ENCODE measurements around the gene FAM241B. TPM values are rescaled to one million over a fixed set of nuclear protein-coding genes. Genes with fewer than 3 reads are reported as not detected.

FAM241B gene
- total RNA-seq, 2 experiments from 2014 or later: 11.1 to 12.3 TPM

- H3K27ac Mint-ChIP-seq: no peak overlapping the region
- intact Hi-C loops (cut with micrococcal nuclease): loop anchor here (1.0 to 2.0 kb wide), 4 partner anchors 73 to 314 kb away; partner anchors contain the start of gene COL13A1
- no peak overlapping the region for H3K4me3 Mint-ChIP-seq
- H3K4me1 Mint-ChIP-seq (ENCODE audit: low read depth): no peaks in the 10 kb centered on the region
- peaks cover 1% of the 10 kb centered on the region for H3K27me3 Mint-ChIP-seq (ENCODE audit: low read depth)
- peak; percentile 63 for DNase-seq
- no peaks in the 10 kb centered on the region for H3K36me3 Mint-ChIP-seq (ENCODE audit: low read depth)
- CTCF ChIA-PET: interaction anchor here (0.6 to 13.1 kb wide), 11 partner anchors 8 to 270 kb away, joined by 3 to 322 read pairs (median 3); no protein-coding TSS in a partner anchor
- no peaks in the 10 kb centered on the region for H3K9me3 Mint-ChIP-seq
These were observed 14.7 kb downstream of the FAM241B start for GRCh38 chr10:69644658-69645295.

- intact Hi-C loops (cut with micrococcal nuclease): loop anchor here (2.0 kb wide), 1 partner anchor 155 kb away; the partner anchor contains the start of gene COL13A1
These were observed 15.5 kb downstream of the FAM241B start for GRCh38 chr10:69645296-69646184.

GRCh38 chr10:69646185-69647060 is 16.4 kb downstream of the FAM241B start:
- Mint-ChIP-seq H3K36me3 (ENCODE audit: low read depth) (no peaks in the 10 kb centered on the region), H3K4me3 (no peak overlapping the region), H3K9me3 (no peaks in the 10 kb centered on the region), H3K27me3 (ENCODE audit: low read depth) (peaks cover 1% of the 10 kb centered on the region), H3K27ac (no peak overlapping the region), H3K4me1 (ENCODE audit: low read depth) (peaks cover 9% of the 10 kb centered on the region)
- intact Hi-C loops (cut with micrococcal nuclease): no loop called here
- CTCF ChIA-PET: interaction anchor here (0.7 to 1.8 kb wide), 7 partner anchors 8 to 125 kb away, joined by 3 to 8 read pairs (median 4); no protein-coding TSS in a partner anchor
- no peak for DNase-seq

More at GRCh38 chr10:69645296-69646184, 15.5 kb downstream of the FAM241B start:
- Mint-ChIP-seq H3K9me3 (no peaks in the 10 kb centered on the region), H3K4me1 (ENCODE audit: low read depth) (no peaks in the 10 kb centered on the region), H3K4me3 (no peak overlapping the region), H3K27ac (no peak overlapping the region), H3K36me3 (ENCODE audit: low read depth) (no peaks in the 10 kb centered on the region), H3K27me3 (ENCODE audit: low read depth) (peaks cover 1% of the 10 kb centered on the region)
- DNase-seq: no peak
- CTCF ChIA-PET: interaction anchor here (0.6 to 13.1 kb wide), 13 partner anchors 8 to 253 kb away, joined by 3 to 322 read pairs (median 4); no protein-coding TSS in a partner anchor

- H3K4me1 Mint-ChIP-seq (ENCODE audit: low read depth): peaks cover 11% of the 10 kb centered on the region
- peaks cover 1% of the 10 kb centered on the region for H3K27me3 Mint-ChIP-seq (ENCODE audit: low read depth)
- H3K36me3 Mint-ChIP-seq (ENCODE audit: low read depth): no peaks in the 10 kb centered on the region
- no peak overlapping the region for H3K27ac Mint-ChIP-seq
- no peaks in the 10 kb centered on the region for H3K9me3 Mint-ChIP-seq
- intact Hi-C loops (cut with micrococcal nuclease): no loop called here
- no peak for DNase-seq
- CTCF ChIA-PET: interaction anchor here (0.7 to 1.8 kb wide), 6 partner anchors 10 to 131 kb away, joined by 3 to 8 read pairs (median 4); no protein-coding TSS in a partner anchor
- H3K4me3 Mint-ChIP-seq: no peak overlapping the region
These were observed 17.1 kb downstream of the FAM241B start for GRCh38 chr10:69647126-69647525.

GRCh38 chr10:69647819-69648218 is 17.8 kb downstream of the FAM241B start:
- no peaks in the 10 kb centered on the region for H3K36me3 Mint-ChIP-seq (ENCODE audit: low read depth)
- H3K4me3 Mint-ChIP-seq: no peak overlapping the region

GRCh38 chr10:69648461-69648860 is 18.4 kb downstream of the FAM241B start:
- no peaks in the 10 kb centered on the region for H3K36me3 Mint-ChIP-seq (ENCODE audit: low read depth)
- intact Hi-C loops (cut with micrococcal nuclease): no loop called here
- H3K4me3 Mint-ChIP-seq: no peak overlapping the region
- no peak for DNase-seq
- peaks cover 1% of the 10 kb centered on the region for H3K27me3 Mint-ChIP-seq (ENCODE audit: low read depth)
- CTCF ChIA-PET: interaction anchor here (1.3 to 1.4 kb wide), 2 partner anchors 68 to 133 kb away, joined by 3 to 4 read pairs; no protein-coding TSS in a partner anchor
- H3K9me3 Mint-ChIP-seq: no peaks in the 10 kb centered on the region
- H3K4me1 Mint-ChIP-seq (ENCODE audit: low read depth): peaks cover 11% of the 10 kb centered on the region
- H3K27ac Mint-ChIP-seq: no peak overlapping the region

More at GRCh38 chr10:69647819-69648218, 17.8 kb downstream of the FAM241B start:
- H3K4me1 Mint-ChIP-seq (ENCODE audit: low read depth): peaks cover 11% of the 10 kb centered on the region
- intact Hi-C loops (cut with micrococcal nuclease): no loop called here
- DNase-seq: no peak
- peaks cover 1% of the 10 kb centered on the region for H3K27me3 Mint-ChIP-seq (ENCODE audit: low read depth)
- H3K9me3 Mint-ChIP-seq: no peaks in the 10 kb centered on the region
- H3K27ac Mint-ChIP-seq: no peak overlapping the region
- CTCF ChIA-PET: interaction anchor here (0.6 to 1.6 kb wide), 3 partner anchors 13 to 132 kb away, joined by 4 to 5 read pairs (median 4); no protein-coding TSS in a partner anchor

- intact Hi-C loops (cut with micrococcal nuclease): no loop called here
- H3K4me3 Mint-ChIP-seq: no peak overlapping the region
- H3K4me1 Mint-ChIP-seq (ENCODE audit: low read depth): peaks cover 11% of the 10 kb centered on the region
- H3K27ac Mint-ChIP-seq: no peak overlapping the region
- no peaks in the 10 kb centered on the region for H3K36me3 Mint-ChIP-seq (ENCODE audit: low read depth)
- H3K27me3 Mint-ChIP-seq (ENCODE audit: low read depth): no peaks in the 10 kb centered on the region
- CTCF ChIA-PET: interaction anchor here (1.2 to 2.3 kb wide), 3 partner anchors 67 to 134 kb away, joined by 3 to 8 read pairs (median 3); no protein-coding TSS in a partner anchor
- H3K9me3 Mint-ChIP-seq: peaks cover 1% of the 10 kb centered on the region
- DNase-seq: no peak
These were observed 19.9 kb downstream of the FAM241B start for GRCh38 chr10:69649786-69650550.

GRCh38 chr10:69650589-69651261 is 20.7 kb downstream of the FAM241B start:
- CTCF ChIA-PET: interaction anchor here (1.2 to 2.3 kb wide), 3 partner anchors 22 to 135 kb away, joined by 3 to 8 read pairs (median 5); no protein-coding TSS in a partner anchor
- no peaks in the 10 kb centered on the region for H3K27me3 Mint-ChIP-seq (ENCODE audit: low read depth)
- peaks cover 1% of the 10 kb centered on the region for H3K9me3 Mint-ChIP-seq
- H3K4me3 Mint-ChIP-seq: no peak overlapping the region
- H3K4me1 Mint-ChIP-seq (ENCODE audit: low read depth): peaks cover 11% of the 10 kb centered on the region
- intact Hi-C loops (cut with micrococcal nuclease): no loop called here
- H3K27ac Mint-ChIP-seq: no peak overlapping the region
- peak; percentile 52 for DNase-seq
- no peaks in the 10 kb centered on the region for H3K36me3 Mint-ChIP-seq (ENCODE audit: low read depth)

GRCh38 chr10:69651362-69651761 is 21.3 kb downstream of the FAM241B start:
- no peak overlapping the region for H3K27ac Mint-ChIP-seq
- H3K36me3 Mint-ChIP-seq (ENCODE audit: low read depth): no peaks in the 10 kb centered on the region
- H3K27me3 Mint-ChIP-seq (ENCODE audit: low read depth): no peaks in the 10 kb centered on the region

GRCh38 chr10:69652111-69652856 is 22.2 kb downstream of the FAM241B start:
- Mint-ChIP-seq H3K9me3 (peaks cover 1% of the 10 kb centered on the region), H3K4me3 (no peak overlapping the region), H3K36me3 (ENCODE audit: low read depth) (no peaks in the 10 kb centered on the region), H3K4me1 (ENCODE audit: low read depth) (peaks cover 11% of the 10 kb centered on the region), H3K27me3 (ENCODE audit: low read depth) (no peaks in the 10 kb centered on the region), H3K27ac (no peak overlapping the region)
- CTCF ChIA-PET: interaction anchor here (0.5 to 1.3 kb wide), 4 partner anchors 7 to 263 kb away, joined by 3 to 5 read pairs (median 3); no protein-coding TSS in a partner anchor
- intact Hi-C loops (cut with micrococcal nuclease): no loop called here
- no peak for DNase-seq

More at GRCh38 chr10:69651362-69651761, 21.3 kb downstream of the FAM241B start:
- H3K4me3 Mint-ChIP-seq: no peak overlapping the region
- H3K4me1 Mint-ChIP-seq (ENCODE audit: low read depth): peaks cover 11% of the 10 kb centered on the region
- DNase-seq: no peak
- intact Hi-C loops (cut with micrococcal nuclease): no loop called here
- CTCF ChIA-PET: interaction anchor here (1.4 to 2.3 kb wide), 2 partner anchors 22 to 136 kb away, joined by 5 to 8 read pairs; no protein-coding TSS in a partner anchor
- H3K9me3 Mint-ChIP-seq: peaks cover 1% of the 10 kb centered on the region
